DND-41 (cell line): Measurements from ENCODE around the gene MCTP1.

Source experiments
- ATAC-seq: fragments of 200-7000 bp; cut with Tn5 transposase; 3 replicates; pipeline ENCODE4 v1.9.1; 2021; ENCODE audit warnings: low read depth; ENCODE audit not compliant: insufficient read depth
- DNase-seq: peaks from one replicate; pipeline ENCODE4 v3.0.0-alpha.2; 2020
- H2AFZ ChIP-seq: 2 replicates; pipeline ENCODE4 v1.6.0; 2012; ENCODE audit warnings: low read depth, low read length
- H3K27ac ChIP-seq: 2 replicates; pipeline ENCODE4 v1.5.1; 2012; ENCODE audit warnings: low read length, inconsistent platforms
- H3K27me3 ChIP-seq: fragments of 200-600 bp; sonication (generic); 2 replicates; pipeline ENCODE4 v1.6.0; 2012; ENCODE audit warnings: low read length, mild to moderate bottlenecking, inconsistent platforms; ENCODE audit not compliant: insufficient read depth, poor library complexity
- H3K36me3 ChIP-seq: 2 replicates; pipeline ENCODE4 v1.5.1; 2012; ENCODE audit warnings: low read length, inconsistent platforms; ENCODE audit not compliant: insufficient read depth
- H3K4me1 ChIP-seq: 2 replicates; pipeline ENCODE4 v1.5.1; 2012; ENCODE audit warnings: mild to moderate bottlenecking, low read length; ENCODE audit not compliant: insufficient read depth
- H3K4me2 ChIP-seq: 2 replicates; pipeline ENCODE4 v1.6.0; 2012; ENCODE audit warnings: mild to moderate bottlenecking, moderate library complexity, low read length, inconsistent platforms; ENCODE audit not compliant: insufficient read depth
- H3K4me3 ChIP-seq, 2 experiments: fragments of 200-600 bp in 1 of 2; shearing (Covaris generic) in 1 of 2; 2 replicates each; pipeline ENCODE4 v1.5.1; 2012 to 2016; ENCODE audit warnings: inconsistent platforms in 2 of 2, low read length in 2 of 2, mild to moderate bottlenecking in 2 of 2, low read depth in 1 of 2, moderate library complexity in 1 of 2
- H3K79me2 ChIP-seq: 2 replicates; pipeline ENCODE4 v1.6.0; 2012; ENCODE audit warnings: low read length, inconsistent platforms; ENCODE audit not compliant: insufficient read depth
- H3K9ac ChIP-seq: 2 replicates; pipeline ENCODE4 v1.6.0; 2012; ENCODE audit warnings: low read depth, mild to moderate bottlenecking, inconsistent platforms, low read length, moderate library complexity
- H3K9me3 ChIP-seq: 2 replicates; pipeline ENCODE4 v1.5.1; 2012; ENCODE audit warnings: low read length, moderate library complexity, mild to moderate bottlenecking, inconsistent platforms; ENCODE audit not compliant: insufficient read depth, severe bottlenecking
- H4K20me1 ChIP-seq: 2 replicates; pipeline ENCODE4 v1.6.0; 2012; ENCODE audit warnings: low read length; ENCODE audit not compliant: insufficient read depth
- CTCF ChIP-seq: IDR thresholded peaks from 2 replicates; pipeline ENCODE4 v1.5.1; 2012; ENCODE audit warnings: borderline replicate concordance, low read length, moderate library complexity, mild to moderate bottlenecking; ENCODE audit not compliant: poor library complexity, severe bottlenecking; ENCODE audit errors: extremely low read depth
- EZH2 ChIP-seq: IDR thresholded peaks from 3 replicates; pipeline ENCODE4 v1.6.1; 2012; ENCODE audit warnings: borderline replicate concordance, low read depth, mild to moderate bottlenecking, moderate library complexity, low read length, inconsistent platforms; ENCODE audit not compliant: severe bottlenecking

Gene MCTP1

DNA sequence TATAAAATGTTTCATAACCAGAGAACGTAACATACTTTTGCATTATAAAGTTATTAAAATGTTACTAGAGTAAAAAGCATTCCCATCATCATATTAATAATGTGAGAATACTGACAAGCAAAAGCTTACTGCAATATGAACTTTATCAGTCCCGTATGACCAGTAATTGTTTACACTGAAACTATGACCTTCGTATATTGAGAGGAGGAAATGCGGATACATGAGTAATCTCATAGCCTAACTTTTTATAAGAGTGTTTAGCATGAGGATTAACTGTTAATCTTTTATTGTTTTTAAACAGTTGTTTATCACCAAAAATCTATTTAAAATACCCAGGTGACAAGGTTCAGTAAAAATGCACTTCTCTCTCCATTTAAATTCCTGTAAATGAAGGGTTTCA lies 394.0 kb downstream of the MCTP1 start:
- Histone ChIP-seq H2AFZ (no peak overlapping the region), H3K4me3 (no peak overlapping the region), H4K20me1 (no peaks in the 10 kb centered on the region), H3K4me1 (no peaks in the 10 kb centered on the region), H3K79me2 (no peaks in the 10 kb centered on the region), H3K9me3 (no peaks in the 10 kb centered on the region), H3K27me3 (no peaks in the 10 kb centered on the region), H3K9ac (no peak overlapping the region), H3K27ac (no peak overlapping the region), H3K36me3 (no peaks in the 10 kb centered on the region), H3K4me2 (no peak overlapping the region)
- no peak for DNase-seq
- ATAC-seq: no peak
- TF ChIP-seq CTCF (no peak), EZH2 (no peak)

GRCh38 chr5:94888674-94889073 lies 396.2 kb downstream of the MCTP1 start:
- Histone ChIP-seq H3K4me2 (no peak overlapping the region), H3K4me3 (no peak overlapping the region), H4K20me1 (no peaks in the 10 kb centered on the region), H3K27ac (no peak overlapping the region), H3K36me3 (no peaks in the 10 kb centered on the region), H3K4me1 (no peaks in the 10 kb centered on the region), H3K79me2 (no peaks in the 10 kb centered on the region), H3K27me3 (no peaks in the 10 kb centered on the region), H3K9me3 (no peaks in the 10 kb centered on the region), H3K9ac (no peak overlapping the region), H2AFZ (no peak overlapping the region)
- DNase-seq (no peak), ATAC-seq (no peak)
- TF ChIP-seq EZH2: no peak
- TF ChIP-seq CTCF: no peak

- no peak overlapping the region for H3K4me3 ChIP-seq
- no peak overlapping the region for H3K27ac ChIP-seq
- no peaks in the 10 kb centered on the region for H3K79me2 ChIP-seq
- no peak overlapping the region for H2AFZ ChIP-seq
- H3K27me3 ChIP-seq: no peaks in the 10 kb centered on the region
- H3K9ac ChIP-seq: no peak overlapping the region
- no peaks in the 10 kb centered on the region for H4K20me1 ChIP-seq
- no peaks in the 10 kb centered on the region for H3K4me1 ChIP-seq
- ATAC-seq (no peak), DNase-seq (no peak)
- no peak for TF ChIP-seq CTCF
- TF ChIP-seq EZH2: no peak
- H3K9me3 ChIP-seq: no peaks in the 10 kb centered on the region
- no peaks in the 10 kb centered on the region for H3K36me3 ChIP-seq
- H3K4me2 ChIP-seq: no peak overlapping the region
Measured at GRCh38 chr5:94885931-94886330, 399.0 kb downstream of the MCTP1 start.

DNA sequence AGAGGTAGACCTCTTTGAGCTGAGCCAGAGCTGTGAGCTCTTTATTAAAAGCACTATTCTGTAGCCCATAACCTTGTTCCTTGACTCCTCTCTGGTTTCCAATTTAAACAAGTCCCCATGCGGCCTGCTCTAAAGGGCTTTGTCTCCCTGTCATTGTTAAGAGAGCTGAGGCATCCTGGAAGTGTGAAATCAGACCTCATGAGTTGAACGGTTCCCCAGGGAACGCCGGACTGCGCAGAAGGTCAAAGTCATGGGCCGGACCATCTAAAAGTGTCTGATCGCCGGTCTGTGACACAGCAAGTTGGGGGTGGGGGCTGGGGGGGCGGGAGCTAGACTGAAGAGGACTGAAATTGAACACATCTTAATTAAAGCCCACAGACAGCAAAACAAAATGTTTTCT lies 400.6 kb downstream of the MCTP1 start:
- H2AFZ ChIP-seq: no peak overlapping the region
- no peak overlapping the region for H3K4me2 ChIP-seq
- no peaks in the 10 kb centered on the region for H4K20me1 ChIP-seq
- H3K9me3 ChIP-seq: no peaks in the 10 kb centered on the region
- no peaks in the 10 kb centered on the region for H3K4me1 ChIP-seq
- DNase-seq (no peak), ATAC-seq (no peak)
- H3K27ac ChIP-seq: no peak overlapping the region
- no peak for TF ChIP-seq CTCF
- TF ChIP-seq EZH2: no peak
- H3K9ac ChIP-seq: no peak overlapping the region
- no peaks in the 10 kb centered on the region for H3K79me2 ChIP-seq
- no peak overlapping the region for H3K4me3 ChIP-seq
- no peaks in the 10 kb centered on the region for H3K27me3 ChIP-seq
- no peaks in the 10 kb centered on the region for H3K36me3 ChIP-seq
